Measurements from ENCODE around the gene HECTD4. TPM values are rescaled to one million over a fixed set of nuclear protein-coding genes. Genes with fewer than 3 reads are reported as not detected.

The HECTD4 gene
- total and polyA plus RNA-seq, 12 donors = 3.0 to 33.7 (median 23.9) TPM

GRCh38 chr12:112131686-112132085 is 250.5 kb downstream of the HECTD4 start:
- no peaks in the 10 kb centered on the region for H3K27me3 ChIP-seq
- peaks cover 0 to 55% (median 20%) of the 10 kb centered on the region in 9 donors for H3K36me3 ChIP-seq
- H3K4me3 ChIP-seq = peak overlapping the region in 1 of 10 donors; percentile 37
- peak overlapping the region in 4 of 10 donors; percentile 53 to 90 (median 70) for H3K27ac ChIP-seq
- DNase-seq = no peak
- no peak for TF ChIP-seq CTCF (IDR thresholded peaks at IDR 0.05)
- 76 to 78% methylated on average over 1 of the region's 1 CpG for WGBS, 2 donors
- H3K4me1 ChIP-seq = peaks cover 3 to 72% (median 58%) of the 10 kb centered on the region in 9 donors
- intact Hi-C loops (cut with DNase I) = no loop called here
- no peak for ATAC-seq
- H3K9me3 ChIP-seq = no peaks in the 10 kb centered on the region

- ATAC-seq (peak in 1 of 8 donors; percentile 27), DNase-seq (no peak)
- no peaks in the 10 kb centered on the region for H3K9me3 ChIP-seq
- no peak for TF ChIP-seq CTCF (IDR thresholded peaks at IDR 0.05)
- intact Hi-C loops (cut with DNase I) = no loop called here
- peak overlapping the region in 6 of 10 donors; percentile 4 to 37 (median 17) for H3K4me3 ChIP-seq
- H3K27ac ChIP-seq = peak overlapping the region in 9 of 10 donors; percentile 53 to 90 (median 65)
- no peaks in the 10 kb centered on the region for H3K27me3 ChIP-seq
- WGBS, 2 donors = 15 to 28% methylated on average over 2 of the region's 2 CpGs
- H3K36me3 ChIP-seq = peaks cover 0 to 44% (median 8%) of the 10 kb centered on the region in 9 donors
- H3K4me1 ChIP-seq = peaks cover 3 to 80% (median 64%) of the 10 kb centered on the region in 9 donors
These were observed 251.7 kb downstream of the HECTD4 start for GRCh38 chr12:112130441-112130998.

- no peaks in the 10 kb centered on the region for H3K9me3 ChIP-seq
- DNase-seq (no peak), ATAC-seq (no peak)
- H3K4me3 ChIP-seq = peak overlapping the region in 7 of 10 donors; percentile 61 to 95 (median 81)
- intact Hi-C loops (cut with DNase I) = no loop called here
- peaks cover 0 to 11% (median 0%) of the 10 kb centered on the region in 9 donors for H3K36me3 ChIP-seq
- H3K4me1 ChIP-seq = peaks cover 7 to 82% (median 74%) of the 10 kb centered on the region in 9 donors
- 78 to 84% methylated on average over 7 of the region's 7 CpGs for WGBS, 2 donors
- H3K27me3 ChIP-seq = no peaks in the 10 kb centered on the region
- no peak for TF ChIP-seq CTCF (IDR thresholded peaks at IDR 0.05)
- peak overlapping the region in 5 of 10 donors; percentile 18 to 96 (median 92) for H3K27ac ChIP-seq
These were observed 255.3 kb downstream of the HECTD4 start for GRCh38 chr12:112126911-112127310.

GRCh38 chr12:112126000-112126438 is 256.2 kb downstream of the HECTD4 start:
- H3K36me3 ChIP-seq = peaks cover 0 to 2% (median 0%) of the 10 kb centered on the region in 9 donors
- no peaks in the 10 kb centered on the region for H3K9me3 ChIP-seq
- no peak for TF ChIP-seq CTCF (IDR thresholded peaks at IDR 0.05)
- peak overlapping the region; percentile 61 to 98 (median 86) for H3K4me3 ChIP-seq
- H3K27ac ChIP-seq = peak overlapping the region; percentile 84 to 96 (median 92)
- H3K27me3 ChIP-seq = no peaks in the 10 kb centered on the region
- intact Hi-C loops (cut with DNase I) = no loop called here
- ATAC-seq = no peak
- 1 to 3% methylated on average over 25 of the region's 25 CpGs for WGBS, 2 donors
- peaks cover 4 to 82% (median 70%) of the 10 kb centered on the region in 9 donors for H3K4me1 ChIP-seq
- no peak for DNase-seq

Measured in heart right ventricle (tissue), 16 donors.